Measurements from ENCODE around the gene TMEM39A.

TMEM39A gene, protein sequence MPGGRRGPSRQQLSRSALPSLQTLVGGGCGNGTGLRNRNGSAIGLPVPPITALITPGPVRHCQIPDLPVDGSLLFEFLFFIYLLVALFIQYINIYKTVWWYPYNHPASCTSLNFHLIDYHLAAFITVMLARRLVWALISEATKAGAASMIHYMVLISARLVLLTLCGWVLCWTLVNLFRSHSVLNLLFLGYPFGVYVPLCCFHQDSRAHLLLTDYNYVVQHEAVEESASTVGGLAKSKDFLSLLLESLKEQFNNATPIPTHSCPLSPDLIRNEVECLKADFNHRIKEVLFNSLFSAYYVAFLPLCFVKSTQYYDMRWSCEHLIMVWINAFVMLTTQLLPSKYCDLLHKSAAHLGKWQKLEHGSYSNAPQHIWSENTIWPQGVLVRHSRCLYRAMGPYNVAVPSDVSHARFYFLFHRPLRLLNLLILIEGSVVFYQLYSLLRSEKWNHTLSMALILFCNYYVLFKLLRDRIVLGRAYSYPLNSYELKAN

DNA sequence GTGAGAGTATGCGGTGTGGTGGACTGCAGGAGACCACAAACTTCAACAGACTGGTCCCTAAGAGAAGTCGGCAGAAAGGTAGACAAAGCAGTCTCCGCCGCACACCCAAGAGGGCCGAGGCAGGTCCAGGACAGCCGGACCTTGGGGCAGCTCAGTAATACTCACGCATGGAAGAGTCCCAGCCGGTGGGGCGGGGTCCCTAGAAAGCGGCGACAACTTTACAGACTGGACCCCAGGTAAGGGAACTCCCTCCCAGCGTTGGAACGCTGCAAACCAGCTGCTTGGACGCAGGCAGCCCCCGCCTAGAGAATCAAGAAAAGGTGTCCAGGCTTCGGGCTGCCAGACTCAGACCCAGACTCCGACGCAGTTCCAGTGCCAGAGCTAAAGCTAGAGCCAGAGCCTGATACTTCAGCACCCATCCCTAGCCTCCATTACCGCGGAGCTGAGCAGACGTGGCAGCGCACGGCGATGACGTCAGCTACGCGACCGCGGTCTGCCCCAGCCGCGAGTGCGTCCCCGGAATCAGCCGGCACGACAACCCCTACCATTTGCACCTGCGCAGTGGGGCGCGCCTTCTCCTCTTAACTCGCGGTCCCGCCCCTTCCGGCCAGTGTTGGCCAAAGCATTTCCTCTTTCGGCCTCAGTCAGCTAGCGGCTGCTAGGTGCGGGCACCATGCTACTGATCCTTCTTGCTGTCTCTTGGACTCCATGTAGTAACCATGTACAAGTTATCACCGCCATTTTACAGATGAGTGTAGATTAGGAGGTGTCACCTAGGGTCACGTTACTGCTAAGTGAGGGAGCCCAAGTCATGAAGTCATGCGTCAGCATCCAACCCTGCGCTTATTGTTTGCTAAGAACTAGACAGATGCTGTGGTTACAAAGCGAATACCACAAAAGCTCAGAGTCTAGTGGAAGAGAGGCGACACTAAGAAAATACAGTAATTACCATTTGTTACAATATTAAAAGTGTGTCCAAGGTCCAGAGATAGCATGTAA lies at the start of gene TMEM39A:
TSS of gene TMEM39A (minus strand) at position 445 of the 999 bp plus-strand sequence. CDS start 1,541 bp downstream, outside the sequence.
- DNase-seq: peak; percentile 94 to 98 (median 96)

DNA sequence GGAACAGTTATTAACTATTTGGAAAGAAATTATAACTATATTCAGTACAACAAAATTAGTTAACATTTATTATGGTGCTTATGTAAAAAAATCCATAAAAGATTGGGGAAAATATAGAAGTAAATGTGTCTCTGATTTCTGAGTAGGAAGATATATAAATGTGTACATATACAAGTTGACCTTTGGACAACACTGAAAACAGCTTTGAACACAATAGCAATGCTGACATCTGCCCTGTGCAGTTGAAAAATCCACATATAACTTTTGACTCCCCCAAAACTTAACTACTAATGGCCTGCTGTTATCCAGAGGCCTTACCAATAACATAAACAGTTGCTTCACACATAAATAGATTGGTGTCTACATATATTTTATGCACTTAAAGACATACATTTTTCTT lies 47.3 kb upstream of the TMEM39A start:
- no peak for DNase-seq

DNA sequence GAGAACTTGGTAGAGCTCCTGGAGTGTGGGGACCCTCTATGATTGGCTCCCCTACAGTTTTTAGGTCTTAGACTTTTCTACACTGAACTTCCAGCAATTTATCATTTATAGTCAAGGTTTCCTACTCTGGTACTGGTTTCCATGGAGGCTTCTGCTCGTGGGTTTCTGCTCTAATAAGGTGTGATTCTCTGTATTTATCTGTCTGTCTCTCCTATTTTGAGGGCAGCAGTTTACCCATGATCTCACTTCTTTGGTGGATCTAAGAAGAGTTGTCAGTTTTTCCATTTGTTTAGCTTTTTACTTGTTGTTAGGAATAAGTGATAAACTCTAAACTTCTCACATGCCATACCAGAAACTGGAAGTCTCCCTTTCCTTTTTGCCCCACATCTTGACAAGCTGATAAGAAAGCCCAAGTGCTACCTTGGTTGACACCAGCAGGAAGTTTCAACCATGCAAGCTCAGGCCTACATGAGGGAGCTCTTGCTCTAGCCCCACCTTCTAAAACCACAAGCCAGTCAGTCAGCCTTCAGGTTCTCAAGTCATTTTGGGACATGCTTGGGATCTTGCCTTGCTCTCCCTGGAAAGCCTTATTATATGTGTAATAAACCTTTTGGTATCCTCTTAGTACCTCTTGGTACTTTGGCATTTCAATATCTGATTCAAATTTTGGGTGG lies 44.9 kb upstream of the TMEM39A start:
- DNase-seq: no peak

DNA sequence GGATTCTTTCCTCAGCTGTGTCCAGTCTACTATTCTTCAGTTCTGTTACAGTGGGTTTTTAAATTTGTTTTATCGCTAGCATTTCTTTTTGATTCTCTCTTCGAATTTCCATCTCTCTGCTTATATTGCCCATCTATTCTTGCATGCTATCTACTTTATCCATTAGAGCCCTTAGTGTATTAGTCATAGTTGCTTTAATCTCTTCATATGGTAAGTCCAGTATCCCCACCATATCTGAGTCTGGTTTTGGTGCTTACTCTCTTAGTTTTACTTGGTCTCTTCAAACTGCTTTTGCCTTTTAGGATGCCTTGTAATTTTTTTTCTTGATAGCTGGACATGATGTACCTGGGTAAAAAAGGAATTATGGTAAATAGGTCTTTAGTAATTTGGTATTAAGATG lies 44.0 kb upstream of the TMEM39A start:
- DNase-seq: no peak

DNA sequence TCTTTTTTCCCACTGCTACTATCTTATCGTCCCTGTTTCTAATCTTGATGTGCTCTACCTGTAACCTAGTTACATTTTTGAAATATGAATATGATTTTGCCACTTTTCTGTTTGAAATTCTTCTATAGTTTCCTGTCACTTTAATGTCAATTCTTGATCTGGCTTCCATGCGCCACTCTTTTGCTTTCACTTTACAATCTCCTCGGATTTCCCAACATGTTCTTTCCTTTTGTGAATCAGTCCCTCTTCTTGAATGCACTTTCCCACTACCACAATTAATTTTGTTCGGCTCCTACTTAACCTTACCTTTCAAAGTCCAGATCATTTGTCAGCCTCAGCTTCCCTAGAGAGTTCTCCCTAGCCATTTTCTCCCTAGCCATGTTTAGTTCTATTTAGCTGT lies 43.2 kb upstream of the TMEM39A start:
- no peak for DNase-seq

DNA sequence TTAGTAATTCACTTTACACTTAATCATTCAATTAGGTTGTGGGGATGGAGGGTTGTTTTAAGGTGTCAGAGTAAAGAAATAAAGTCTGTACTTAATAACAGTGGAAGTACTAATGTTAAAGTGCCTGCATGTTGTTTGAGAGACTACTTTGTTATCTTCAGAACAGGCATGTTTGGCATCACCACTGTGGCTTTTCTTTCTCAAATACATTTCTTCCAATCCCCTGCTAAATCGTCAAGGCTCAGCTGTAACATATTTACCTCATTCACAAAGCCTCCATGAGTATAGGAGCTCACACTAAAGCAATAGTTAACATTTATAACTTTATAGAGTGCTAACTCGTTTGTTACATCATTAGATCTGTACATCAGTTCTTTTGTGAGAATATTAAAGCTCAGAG lies 37.5 kb upstream of the TMEM39A start:
- DNase-seq: no peak

DNA sequence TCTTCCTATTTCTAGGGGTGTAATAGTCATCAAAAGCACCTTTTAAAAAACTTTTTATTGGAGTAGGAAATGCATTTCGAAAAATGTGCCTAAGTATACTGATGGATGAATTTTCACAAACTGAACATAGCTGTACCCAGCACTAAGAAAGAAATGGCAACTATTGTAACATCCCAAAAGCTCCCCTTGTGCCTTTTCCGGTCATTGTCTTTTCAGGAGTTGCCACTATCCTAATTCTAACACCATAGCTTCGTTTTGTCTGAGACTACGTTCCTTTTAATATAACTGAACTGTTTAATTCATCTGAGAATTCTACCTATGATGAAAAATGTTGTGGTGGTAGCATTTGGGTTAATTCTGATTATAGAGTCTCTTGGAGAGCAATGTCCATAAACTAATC lies 36.9 kb upstream of the TMEM39A start:
- DNase-seq: no peak

DNA sequence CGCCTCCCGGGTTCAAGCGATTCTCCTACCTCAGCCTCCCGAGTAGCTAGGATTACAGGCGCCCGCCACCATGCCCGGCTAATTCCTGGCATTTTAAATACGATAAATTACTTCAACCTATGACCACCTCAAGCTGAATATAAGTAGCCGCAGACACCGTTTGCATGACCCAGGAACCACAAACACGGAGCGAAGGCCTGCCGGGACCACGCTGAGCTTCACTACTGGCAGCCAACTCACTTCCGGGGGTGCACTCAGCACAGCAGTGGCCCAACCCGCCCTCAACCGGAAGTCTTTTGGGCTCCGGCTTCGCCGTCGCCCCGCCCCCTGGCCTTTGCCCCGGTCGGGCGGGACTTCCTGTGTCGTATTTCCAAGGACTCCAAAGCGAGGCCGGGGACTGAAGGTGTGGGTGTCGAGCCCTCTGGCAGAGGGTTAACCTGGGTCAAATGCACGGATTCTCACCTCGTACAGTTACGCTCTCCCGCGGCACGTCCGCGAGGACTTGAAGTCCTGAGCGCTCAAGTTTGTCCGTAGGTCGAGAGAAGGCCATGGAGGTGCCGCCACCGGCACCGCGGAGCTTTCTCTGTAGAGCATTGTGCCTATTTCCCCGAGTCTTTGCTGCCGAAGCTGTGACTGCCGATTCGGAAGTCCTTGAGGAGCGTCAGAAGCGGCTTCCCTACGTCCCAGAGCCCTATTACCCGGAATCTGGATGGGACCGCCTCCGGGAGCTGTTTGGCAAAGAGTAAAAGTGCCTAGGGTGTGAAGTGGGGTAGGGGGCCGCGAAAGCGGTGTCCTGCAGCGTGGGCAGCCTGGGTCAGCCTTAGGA lies 35.0 kb upstream of the TMEM39A start, which contains the start of gene TIMMDC1:
TSS of gene TIMMDC1 (plus strand) at position 362 of the 826 bp plus-strand sequence. CDS start at position 549, 187 bp downstream.
- peak; percentile 91 to 97 (median 93) for DNase-seq

DNA sequence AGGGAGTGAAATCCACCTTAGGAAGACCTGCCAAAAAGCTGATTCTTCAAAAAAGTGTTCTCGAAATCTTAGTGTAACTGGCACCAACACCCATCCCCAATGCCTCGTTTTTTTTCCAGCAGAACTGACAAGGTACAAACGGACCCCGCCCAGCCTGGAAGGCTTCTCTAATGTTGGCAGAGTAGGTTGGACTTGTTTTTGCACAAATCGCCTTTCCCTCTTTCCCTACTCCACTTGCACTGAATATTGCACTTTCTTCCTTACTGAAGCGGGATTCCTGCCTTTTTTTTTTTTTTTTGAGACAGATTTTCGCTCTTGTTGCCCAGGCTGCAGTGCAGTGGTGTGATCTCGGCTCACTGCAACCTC lies 34.4 kb upstream of the TMEM39A start:
- no peak for DNase-seq

DNA sequence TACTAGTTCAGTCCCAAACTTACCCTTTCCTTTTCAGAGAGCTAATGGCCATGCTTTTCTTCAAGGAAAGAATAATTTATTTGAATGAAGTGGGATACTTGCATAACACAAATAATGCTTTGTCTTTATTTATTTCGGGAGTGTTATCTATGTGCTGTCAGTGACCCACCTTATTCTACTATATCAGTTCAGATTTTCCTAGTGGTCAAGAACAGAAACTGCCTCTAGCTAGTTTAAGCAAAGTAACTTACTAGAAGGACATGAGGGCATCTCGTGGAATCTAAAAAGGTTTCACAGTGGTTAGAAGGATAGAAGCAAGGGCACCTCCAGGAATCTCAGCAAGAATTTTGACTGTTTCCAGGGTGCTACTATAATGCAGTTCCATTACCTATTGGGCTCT lies 31.2 kb upstream of the TMEM39A start:
- DNase-seq: no peak

DNA sequence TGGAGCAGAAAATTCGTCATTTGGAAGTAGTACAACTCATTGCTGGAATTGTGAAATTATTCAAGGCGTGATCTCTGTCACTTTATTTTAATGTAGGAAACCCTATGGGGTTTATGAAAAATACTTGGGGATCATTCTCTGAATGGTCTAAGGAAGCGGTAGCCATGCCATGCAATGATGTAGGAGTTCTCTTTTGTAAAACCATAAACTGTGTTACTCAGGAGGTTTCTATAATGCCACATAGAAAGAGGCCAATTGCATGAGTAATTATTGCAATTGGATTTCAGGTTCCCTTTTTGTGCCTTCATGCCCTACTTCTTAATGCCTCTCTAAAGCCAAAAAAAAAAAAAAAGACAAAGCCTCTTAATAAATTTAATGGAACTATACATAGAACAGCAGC lies 29.4 kb upstream of the TMEM39A start:
- no peak for DNase-seq

DNA sequence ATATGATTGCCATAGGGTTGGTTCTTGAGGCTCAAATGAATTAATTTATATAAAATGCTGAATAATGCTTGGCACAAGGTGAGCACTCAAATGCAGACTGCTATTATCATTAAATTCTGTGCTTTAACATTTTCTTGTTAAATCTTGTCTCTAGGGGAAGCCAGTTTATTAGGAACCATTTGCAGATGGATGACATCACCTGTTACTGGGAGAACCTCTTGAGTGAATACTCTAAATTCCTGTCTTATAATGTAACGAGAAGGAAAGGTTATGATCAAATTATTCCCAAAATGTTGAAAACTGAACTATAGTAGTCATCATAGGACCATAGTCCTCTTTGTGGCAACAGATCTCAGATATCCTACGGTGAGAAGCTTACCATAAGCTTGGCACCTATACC lies 28.7 kb upstream of the TMEM39A start:
- DNase-seq: no peak

DNA sequence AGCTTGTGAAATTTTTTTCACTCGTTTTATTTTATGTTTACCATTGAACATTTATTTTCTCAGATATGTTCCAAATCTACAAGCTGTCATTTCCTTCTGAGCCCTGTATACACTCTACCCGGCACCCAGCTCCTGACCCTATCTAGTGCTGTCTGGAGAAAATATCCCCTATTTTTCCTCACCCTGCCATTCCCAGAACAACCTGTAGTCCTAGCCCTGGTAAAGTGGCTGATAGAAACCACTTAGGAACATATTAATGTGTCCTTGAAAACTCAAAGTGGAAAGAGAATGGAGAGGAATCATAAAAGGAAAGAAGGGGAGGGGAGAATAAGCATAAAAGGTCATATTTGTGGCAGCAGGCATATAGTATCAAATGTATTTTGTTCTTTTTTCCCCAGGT lies 26.7 kb upstream of the TMEM39A start:
- DNase-seq: no peak

DNA sequence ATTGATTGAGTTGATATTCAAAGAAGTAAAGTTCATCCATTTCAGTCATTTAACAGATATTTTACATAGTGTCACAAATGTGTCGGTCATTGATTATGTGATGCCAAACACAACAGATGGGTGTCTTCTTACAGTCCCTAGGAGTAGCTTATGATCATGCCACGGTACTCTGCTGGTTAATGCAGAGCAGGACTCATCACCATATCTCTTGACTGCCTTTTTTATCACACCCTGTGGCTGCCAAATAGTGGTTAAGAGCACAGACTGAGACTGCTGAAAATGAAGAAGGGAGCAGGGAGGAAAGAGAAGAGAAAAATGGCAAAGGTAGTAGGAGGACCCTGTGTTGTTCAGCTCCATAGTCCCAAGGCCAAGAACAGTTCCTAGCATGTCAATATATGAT lies 22.1 kb upstream of the TMEM39A start:
- DNase-seq: no peak

DNA sequence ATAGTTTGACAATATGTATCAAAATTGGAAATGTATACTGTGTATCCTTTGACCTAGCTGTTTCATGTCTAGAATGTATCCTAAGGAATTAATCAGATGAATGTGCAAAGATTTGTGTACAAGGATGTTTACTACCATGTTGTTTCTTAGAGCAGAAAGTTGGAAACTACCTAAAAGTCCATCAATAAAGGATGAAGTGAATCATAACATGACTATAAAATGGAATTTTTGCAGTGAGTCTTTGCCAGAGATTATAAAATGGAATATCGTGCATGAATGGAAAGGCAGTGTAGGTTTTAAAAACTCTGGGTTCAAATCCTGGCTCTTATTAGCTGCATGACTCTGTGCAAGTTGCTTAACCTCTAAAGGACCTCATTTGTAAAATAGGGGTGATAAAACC lies 19.7 kb upstream of the TMEM39A start:
- no peak for DNase-seq

DNA sequence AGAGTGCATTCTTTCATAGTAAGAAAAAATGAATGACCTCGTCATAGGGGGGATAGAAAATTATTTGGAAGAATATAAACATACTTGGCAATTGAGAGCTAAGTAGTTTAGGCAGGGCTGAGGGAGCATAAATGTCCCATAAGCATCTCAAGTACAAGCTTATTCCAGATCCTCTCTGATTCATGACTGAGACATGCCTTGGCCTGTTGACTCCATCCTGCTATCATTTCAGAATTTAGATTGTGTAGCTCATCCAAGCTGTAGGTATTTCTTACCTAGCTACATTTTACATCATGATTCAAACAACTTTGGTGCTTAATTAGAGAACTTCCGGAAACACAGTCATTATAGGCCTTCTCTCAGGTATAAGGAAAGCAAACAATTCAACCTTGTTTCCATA lies 17.7 kb upstream of the TMEM39A start:
- DNase-seq: no peak

DNA sequence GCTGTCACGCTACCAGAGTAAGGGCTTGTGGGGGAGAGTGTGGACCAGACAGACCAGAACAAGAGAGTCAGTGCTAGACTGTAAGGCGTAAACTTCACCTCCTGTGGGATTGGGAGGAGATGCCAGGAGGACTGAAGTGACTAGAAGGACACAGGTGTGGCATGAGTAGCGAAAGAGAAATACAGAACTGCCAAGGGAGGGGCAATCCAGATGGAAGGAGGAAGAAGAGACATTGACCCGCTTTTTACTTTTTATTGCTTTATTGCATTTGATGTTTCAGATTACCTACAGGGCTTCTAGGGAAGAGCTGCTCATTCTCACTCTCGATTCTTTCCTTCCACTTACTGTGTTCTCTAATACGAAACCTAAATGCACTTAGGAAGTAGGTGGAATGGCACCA lies 7.5 kb upstream of the TMEM39A start:
- no peak for DNase-seq

DNA sequence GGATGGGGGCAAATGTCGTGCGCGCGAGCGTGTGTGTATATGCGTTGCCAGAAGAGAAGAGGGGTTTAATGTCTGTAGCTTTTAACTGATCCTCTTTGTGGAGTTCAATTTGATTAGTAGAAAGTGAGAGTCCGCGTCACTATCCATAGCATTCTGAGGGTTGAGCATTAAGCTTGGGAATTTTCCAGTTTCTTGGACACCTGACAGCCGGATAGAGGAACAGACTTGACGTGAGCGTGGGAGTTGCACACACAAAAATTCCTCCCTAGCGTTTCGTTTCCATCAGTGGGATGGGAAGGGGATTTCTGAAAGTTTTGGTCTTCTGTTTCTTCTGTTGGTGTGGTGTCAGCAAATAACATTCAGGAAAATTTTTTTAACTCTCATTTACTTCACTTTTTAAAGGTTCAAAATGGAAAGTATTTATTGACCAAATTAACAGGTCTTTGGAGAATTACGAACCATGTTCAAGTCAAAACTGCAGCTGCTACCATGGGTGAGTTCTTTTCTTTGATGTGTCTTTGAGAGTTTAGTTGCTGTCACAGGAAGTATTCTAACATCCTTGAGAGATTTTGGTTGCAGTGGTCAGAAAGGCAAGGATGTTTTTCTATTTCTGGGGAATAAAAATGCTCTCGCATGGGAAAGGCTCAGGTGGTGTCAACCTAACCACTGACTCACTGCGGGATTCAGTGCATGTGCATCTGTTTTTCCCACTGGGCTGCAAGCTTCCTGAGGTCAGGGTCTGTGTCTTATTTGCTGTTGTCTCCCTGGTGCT lies 6.2 kb upstream of the TMEM39A start:
- DNase-seq: no peak

DNA sequence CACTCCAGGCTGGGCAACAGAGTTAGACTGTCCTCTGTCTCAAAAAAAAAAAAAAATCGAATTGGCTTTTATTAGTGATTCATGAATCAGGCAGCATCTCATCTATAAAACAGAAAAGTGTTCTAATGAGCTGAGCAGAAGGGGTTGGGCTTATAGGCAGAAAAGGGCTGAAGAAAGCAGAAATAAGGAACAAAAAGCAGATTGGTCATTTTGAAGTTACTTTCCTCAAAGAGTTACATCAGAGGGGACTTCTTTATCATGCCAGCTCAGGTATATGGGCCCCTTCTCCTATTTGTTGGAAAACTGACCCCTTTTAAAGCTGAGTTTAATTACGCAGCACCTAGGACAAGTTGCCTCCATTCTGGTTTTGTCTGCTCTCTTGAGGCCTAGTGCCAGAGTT lies 4.6 kb upstream of the TMEM39A start:
- no peak for DNase-seq

DNA sequence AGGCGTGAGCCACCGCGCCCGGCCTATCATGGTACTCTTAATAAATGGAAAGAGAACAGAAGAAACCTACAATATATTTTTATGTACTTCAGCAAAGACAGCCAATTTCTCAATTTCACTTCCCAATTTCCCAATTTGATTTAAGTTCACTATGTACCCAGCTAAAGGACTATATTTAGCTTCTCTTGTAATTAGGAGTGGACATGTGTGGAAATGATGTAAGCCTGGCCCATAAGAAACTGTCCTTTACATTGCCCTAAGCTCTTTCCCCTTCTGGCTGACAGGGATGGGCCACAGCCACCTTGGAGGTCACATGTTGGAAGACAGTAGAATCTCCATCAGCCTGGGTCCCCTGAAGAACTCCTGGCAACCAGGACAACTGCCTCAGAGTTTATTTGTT lies 6.2 kb downstream of the TMEM39A start:
- no peak for DNase-seq

DNA sequence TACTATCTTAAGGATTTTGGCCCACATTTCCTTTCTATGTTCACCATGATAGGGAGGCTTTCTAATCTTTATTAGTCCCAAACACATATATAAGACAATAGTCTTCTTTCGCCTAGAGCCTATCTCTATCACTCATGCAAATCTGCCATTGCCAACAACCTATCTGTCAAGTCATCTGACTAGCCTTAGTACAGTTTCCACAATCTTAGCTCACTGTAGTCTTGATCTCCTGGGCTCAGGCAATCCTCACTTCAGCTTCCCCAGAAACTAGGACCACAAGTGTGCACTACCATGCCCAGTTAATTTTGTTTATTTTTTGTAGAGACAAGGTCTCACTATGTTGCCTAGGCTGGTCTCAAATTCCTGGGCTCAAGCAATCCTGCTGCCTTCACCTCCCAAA lies 6.9 kb downstream of the TMEM39A start:
- no peak for DNase-seq
